ENCODE results near the gene ZNF3. TPM values are rescaled to one million over a fixed set of nuclear protein-coding genes. Genes with fewer than 3 reads are reported as not detected.

Gene ZNF3
- total and polyA plus RNA-seq, 2 experiments from 2014 or later: 23.4 to 48.9 TPM

GRCh38 chr7:100040575-100040974 lies 40.9 kb downstream of the ZNF3 start:
- H3K27me3 Mint-ChIP-seq (ENCODE audit: insufficient read depth, low read depth, poor library complexity): peaks cover 3% of the 10 kb centered on the region
- Histone ChIP-seq H3K4me3 (no peak overlapping the region), H2AFZ (no peak overlapping the region), H3K27ac (ENCODE audit: low read depth) (no peak overlapping the region), H3K36me3 (ENCODE audit: insufficient read depth) (peaks cover under 1% of the 10 kb centered on the region; the same call in 1 of the 2 replicates), H3K4me2 (no peak overlapping the region), H3K9me2 (ENCODE audit: insufficient read depth) (no peaks in the 10 kb centered on the region), H3K79me2 (replicated peaks; ENCODE audit: insufficient read depth) (no peaks in the 10 kb centered on the region), H4K20me1 (replicated peaks; ENCODE audit: insufficient read depth) (no peaks in the 10 kb centered on the region), H3K27me3 (ENCODE audit: insufficient read depth) (no peaks in the 10 kb centered on the region), H3F3A (replicated peaks; ENCODE audit: low read depth) (no peaks in the 10 kb centered on the region; the same call in 1 of the 2 replicates), H3K4me1 (ENCODE audit: insufficient read depth) (no peaks in the 10 kb centered on the region)
- H3K4me1 Mint-ChIP-seq: peaks cover 2% of the 10 kb centered on the region; the same call in 2 of the 3 replicates
- H3K4me3 Mint-ChIP-seq: no peak overlapping the region
- peaks cover 33% of the 10 kb centered on the region for H3K36me3 Mint-ChIP-seq (ENCODE audit: low read depth)
- TF ChIP-seq REST (IDR thresholded peaks at IDR 0.05; ENCODE audit: unreplicated experiment): no peak
- no peak for TF ChIP-seq JUNB (IDR thresholded peaks at IDR 0.05; ENCODE audit: unreplicated experiment)
- no peak for TF ChIP-seq STAT1 (IDR thresholded peaks at IDR 0.05; ENCODE audit: unreplicated experiment)
- TF ChIP-seq, protein P1, sequence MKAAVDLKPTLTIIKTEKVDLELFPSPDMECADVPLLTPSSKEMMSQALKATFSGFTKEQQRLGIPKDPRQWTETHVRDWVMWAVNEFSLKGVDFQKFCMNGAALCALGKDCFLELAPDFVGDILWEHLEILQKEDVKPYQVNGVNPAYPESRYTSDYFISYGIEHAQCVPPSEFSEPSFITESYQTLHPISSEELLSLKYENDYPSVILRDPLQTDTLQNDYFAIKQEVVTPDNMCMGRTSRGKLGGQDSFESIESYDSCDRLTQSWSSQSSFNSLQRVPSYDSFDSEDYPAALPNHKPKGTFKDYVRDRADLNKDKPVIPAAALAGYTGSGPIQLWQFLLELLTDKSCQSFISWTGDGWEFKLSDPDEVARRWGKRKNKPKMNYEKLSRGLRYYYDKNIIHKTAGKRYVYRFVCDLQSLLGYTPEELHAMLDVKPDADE (IDR thresholded peaks at IDR 0.05): no peak
- TF ChIP-seq POLR2AphosphoS5 (IDR thresholded peaks at IDR 0.05; ENCODE audit: low read depth): no peak
- TF ChIP-seq CTCF (conservative IDR thresholded peaks at IDR 0.05; ENCODE audit: low read depth in 2 of 2): no peak
- no peak for TF ChIP-seq CREB1 (CRISPR knock-in tag; IDR thresholded peaks at IDR 0.05; ENCODE audit: low read depth)
- TF ChIP-seq EZH2 (IDR thresholded peaks at IDR 0.05; ENCODE audit: low read depth, unreplicated experiment): no peak
- no peak for TF ChIP-seq ZNF462 (CRISPR knock-in tag; IDR thresholded peaks at IDR 0.05)
- no peak for TF ChIP-seq EZH2phosphoT487 (IDR thresholded peaks at IDR 0.05; ENCODE audit: unreplicated experiment)
- TF ChIP-seq NANOG (IDR thresholded peaks at IDR 0.05; ENCODE audit: borderline replicate concordance): no peak
- TF ChIP-seq ZNF331 (CRISPR knock-in tag; IDR thresholded peaks at IDR 0.05; ENCODE audit: low read depth): no peak
- no peak for TF ChIP-seq ZNF114 (CRISPR knock-in tag; IDR thresholded peaks at IDR 0.05)
- ATAC-seq (no peak), DNase-seq (ENCODE audit: low spot score) (no peak)
- H3K9me3 Mint-ChIP-seq: peaks cover 14% of the 10 kb centered on the region
- no peak overlapping the region for H3K27ac Mint-ChIP-seq
